ENCODE data around the gene OSTN. TPM values are rescaled to one million over a fixed set of nuclear protein-coding genes. Genes with fewer than 3 reads are reported as not detected.

The OSTN gene
- total and polyA plus RNA-seq, 2 donors (not counting 3 experiments of a cell fraction or from before 2014, with no cell fraction given): not detected

DNA sequence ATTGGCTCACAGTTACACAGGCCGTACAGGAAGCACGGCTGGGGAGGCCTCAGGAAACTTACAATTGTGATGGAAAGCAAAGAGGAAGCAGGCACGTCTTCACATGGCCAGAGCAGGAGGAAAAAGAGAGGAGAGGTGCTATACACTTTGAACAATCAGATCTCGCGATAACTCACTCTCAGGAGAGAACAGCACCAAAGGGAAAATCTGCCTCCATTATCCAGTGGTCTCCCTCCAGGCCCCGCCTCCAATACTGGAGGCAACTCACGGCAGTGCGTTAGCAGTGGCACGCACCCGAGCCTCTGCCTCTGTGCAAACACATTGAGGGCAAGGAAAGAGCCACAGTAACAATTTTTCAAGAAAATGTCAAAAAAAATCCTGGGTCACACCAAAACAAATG, 11.0 kb downstream of the OSTN start:
- Histone ChIP-seq H3K9me1 (replicated peaks; ENCODE audit: control insufficient read depth, extremely low read depth, insufficient read depth, low read length) (no peaks in the 10 kb centered on the region), H3K79me2 (ENCODE audit: control insufficient read depth, insufficient read depth, low read length) (no peaks in the 10 kb centered on the region), H2AFZ (ENCODE audit: low read depth, low read length) (no peak overlapping the region), H3K4me2 (ENCODE audit: insufficient read depth, low read length) (no peak overlapping the region), H3K9ac (replicated peaks; ENCODE audit: extremely low read depth, insufficient read depth, low read length) (no peak overlapping the region), H4K20me1 (replicated peaks; ENCODE audit: control insufficient read depth, extremely low read depth, insufficient read depth, low read length) (no peaks in the 10 kb centered on the region), H3K36me3 (ENCODE audit: control insufficient read depth in 2 of 2, extremely low read depth in 1 of 2, insufficient read depth in 2 of 2, low read length in 2 of 2) (no peaks in the 10 kb centered on the region), H3K27ac (ENCODE audit: insufficient read depth, low read depth, low read length) (no peak overlapping the region), H3K9me3 (replicated peaks; ENCODE audit: control insufficient read depth, insufficient read depth, low read length) (no peaks in the 10 kb centered on the region), H3K27me3 (ENCODE audit: control insufficient read depth in 2 of 2, insufficient read depth in 2 of 2, low read length in 2 of 2) (no peaks in the 10 kb centered on the region), H3K4me3 (replicated peaks in 1 of 3; ENCODE audit: insufficient read depth in 1 of 3, low read depth in 1 of 3, low read length in 3 of 3) (no peak overlapping the region), H3K4me1 (ENCODE audit: control insufficient read depth, extremely low read depth, insufficient read depth, low read length) (no peaks in the 10 kb centered on the region)
- ChIA-PET CTCF (no interaction called here), POLR2A (no interaction called here)
- TF ChIP-seq POLR2A (IDR thresholded peaks at IDR 0.05; ENCODE audit: low read depth, low read length) (no peak), MYC (IDR thresholded peaks at IDR 0.05; ENCODE audit: low read depth, low read length) (no peak), EZH2 (IDR thresholded peaks at IDR 0.05; ENCODE audit: borderline replicate concordance, low read depth, low read length, severe bottlenecking) (no peak), GATA2 (IDR thresholded peaks at IDR 0.05; ENCODE audit: insufficient read depth, insufficient read length, low read depth, low read length) (no peak), POLR2AphosphoS5 (IDR thresholded peaks at IDR 0.05; ENCODE audit: insufficient read depth, low read depth, low read length) (no peak), FOS (IDR thresholded peaks at IDR 0.05; ENCODE audit: borderline replicate concordance, insufficient read depth, low read length) (no peak), JUN (IDR thresholded peaks at IDR 0.05; ENCODE audit: borderline replicate concordance, insufficient read depth, insufficient read length, low read depth) (no peak), CTCF (IDR thresholded peaks at IDR 0.05; ENCODE audit: extremely low read depth in 1 of 2, insufficient read depth in 1 of 2, low read depth in 1 of 2, low read length in 2 of 2) (no peak)
- TF ChIP-seq, protein P1, sequence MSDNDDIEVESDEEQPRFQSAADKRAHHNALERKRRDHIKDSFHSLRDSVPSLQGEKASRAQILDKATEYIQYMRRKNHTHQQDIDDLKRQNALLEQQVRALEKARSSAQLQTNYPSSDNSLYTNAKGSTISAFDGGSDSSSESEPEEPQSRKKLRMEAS (IDR thresholded peaks at IDR 0.05; ENCODE audit: insufficient read depth, insufficient read length): no peak
- DNase-seq (ENCODE audit: low read depth, low spot score): no peak
- intact Hi-C loops (cut with micrococcal nuclease): no loop called here
- FAIRE-seq: no peak
- BruUV-seq (replicated peaks): no TSS peak
- dilution Hi-C loops (cut with MboI; ENCODE audit: extremely low pct_ligation_motif_present, low sequenced_read_pairs): no loop called here

Measured in endothelial cell of umbilical vein (primary cell).